HepG2 (cell line): ENCODE data around the gene CAVIN2. TPM values are rescaled to one million over a fixed set of nuclear protein-coding genes. Genes with fewer than 3 reads are reported as not detected.

Experiments used
- ASH2L ChIP-seq: fragments of 300-600, 200-600 bp; sonication (generic); IDR thresholded peaks from 2 replicates; pipeline ENCODE4 v1.7.0; 2017; ENCODE audit warnings: low read depth, mild to moderate bottlenecking, moderate library complexity, mixed read lengths, low read length; ENCODE audit not compliant: insufficient read length
- BCLAF1 ChIP-seq: fragments of 450-650 bp; IDR thresholded peaks from 2 replicates; pipeline ENCODE4 v1.6.1; 2017; ENCODE audit warnings: mild to moderate bottlenecking
- CENPT ChIP-seq: sonication (generic); formaldehyde crosslinking; IDR thresholded peaks from 2 replicates; pipeline ENCODE4 v1.8.0; 2022; ENCODE audit warnings: low read depth, mild to moderate bottlenecking, moderate library complexity, missing genetic modification reagents
- EED ChIP-seq: sonication (generic); formaldehyde crosslinking; IDR thresholded peaks from 2 replicates; pipeline ENCODE4 v1.5.0; 2020; ENCODE audit warnings: mild to moderate bottlenecking, missing genetic modification reagents
- ELF4 ChIP-seq: sonication (generic); formaldehyde crosslinking; IDR thresholded peaks from 2 replicates; pipeline ENCODE4 v1.5.0; 2020; ENCODE audit warnings: missing genetic modification reagents, mild to moderate bottlenecking, moderate library complexity, borderline replicate concordance
- GPBP1L1 ChIP-seq: sonication (generic); formaldehyde crosslinking; IDR thresholded peaks from 2 replicates; pipeline ENCODE4 v1.5.0; 2020; ENCODE audit warnings: mild to moderate bottlenecking, missing genetic modification reagents
- HOMEZ ChIP-seq: IDR thresholded peaks from 2 replicates; pipeline ENCODE4 v1.6.1; 2016; ENCODE audit warnings: low read depth
- KDM5A ChIP-seq: fragments of 200-600 bp; sonication (generic); IDR thresholded peaks from 2 replicates; pipeline ENCODE4 v1.7.0; 2018; ENCODE audit warnings: antibody characterized with exemption, mild to moderate bottlenecking, low read length, borderline replicate concordance
- KLF15 ChIP-seq: sonication (generic); formaldehyde crosslinking; IDR thresholded peaks from 2 replicates; pipeline ENCODE4 v1.8.1; 2023; ENCODE audit warnings: borderline replicate concordance, mild to moderate bottlenecking, inconsistent platforms, missing genetic modification reagents, mixed read lengths
- KLF16 ChIP-seq, 2 experiments: sonication (generic) in 1 of 2; formaldehyde crosslinking in 1 of 2; IDR thresholded peaks; 2 replicates each; pipeline versions ENCODE4 v1.6.1 to v1.8.0; 2016 to 2023; ENCODE audit warnings: missing genetic modification reagents in 2 of 2, missing compliant biosample characterization in 1 of 2
- MED1 ChIP-seq: sonication (generic); formaldehyde crosslinking; IDR thresholded peaks from 2 replicates; pipeline ENCODE4 v1.4.0; 2020; ENCODE audit warnings: missing genetic modification reagents
- MIER3 ChIP-seq: IDR thresholded peaks from 2 replicates; pipeline ENCODE4 v1.6.1; 2016; ENCODE audit warnings: missing compliant biosample characterization, borderline replicate concordance
- PRDM4 ChIP-seq: sonication (generic); formaldehyde crosslinking; IDR thresholded peaks from 2 replicates; pipeline ENCODE4 v1.9.0; 2021; ENCODE audit warnings: missing genetic modification reagents, borderline replicate concordance
- SALL1 ChIP-seq: sonication (generic); formaldehyde crosslinking; IDR thresholded peaks from 2 replicates; pipeline ENCODE4 v1.8.0; 2022; ENCODE audit warnings: mild to moderate bottlenecking, missing genetic modification reagents
- TARDBP ChIP-seq: sonication (generic); formaldehyde crosslinking; IDR thresholded peaks from 2 replicates; pipeline ENCODE4 v1.8.0; 2022; ENCODE audit warnings: mild to moderate bottlenecking, missing genetic modification reagents
- ZFY ChIP-seq: sonication (generic); formaldehyde crosslinking; IDR thresholded peaks from 2 replicates; pipeline ENCODE4 v1.4.0; 2020; ENCODE audit warnings: missing genetic modification reagents
- ZMYM4 ChIP-seq: sonication (generic); formaldehyde crosslinking; IDR thresholded peaks from 2 replicates; pipeline ENCODE4 v1.8.1; 2023; ENCODE audit warnings: mild to moderate bottlenecking, missing genetic modification reagents
- ZNF800 ChIP-seq: sonication (generic); formaldehyde crosslinking; IDR thresholded peaks from 2 replicates; pipeline ENCODE4 v1.4.0; 2020; ENCODE audit warnings: missing genetic modification reagents
- ZSCAN9 ChIP-seq: IDR thresholded peaks from 2 replicates; pipeline ENCODE4 v1.6.1; 2016; ENCODE audit warnings: borderline replicate concordance
- polyA plus RNA-seq, 8 experiments: library from polyadenylated mRNA; depleted of rRNA in 3 of 8; stranded (reverse) in 7 of 8; unstranded in 1 of 8; fragments of >200 nt; fragmentation: Illumina TruSeq in 4 of 8; extraction: Trizol in 4 of 8; gene quantifications; 2 replicates each; pipeline versions ENCODE4 v1.2.1 to v1.2.3, GENCODE V29; 2011 to 2016; ENCODE audit warnings: low read depth in 4 of 8, missing spikeins in 1 of 8, mixed read lengths in 1 of 8; ENCODE audit not compliant: insufficient read depth in 1 of 8
- total RNA-seq, 5 experiments: library from RNA; depleted of rRNA; stranded (reverse); fragments of >200 nt; fragmentation: Illumina TruSeq; extraction: Trizol; gene quantifications; 2 replicates each; pipeline ENCODE4 v1.2.3, GENCODE V29; 2016; ENCODE audit warnings: low read depth in 1 of 5

Gene CAVIN2
- total and polyA plus RNA-seq, 2 of the 13 experiments (the other 11 are each of a cell fraction or from before 2014, with no cell fraction given), result 7.6 to 38.8 TPM

GRCh38 chr2:191864628-191865374 is 17.9 kb upstream of the CAVIN2 start (continued):
- TF ChIP-seq ZMYM4 (CRISPR knock-in tag), result no peak
- TF ChIP-seq ZNF800 (CRISPR knock-in tag), result no peak
- peak; percentile 40 for TF ChIP-seq ASH2L
- peak; percentile 36; the same call in 1 of the 2 replicates for TF ChIP-seq MED1 (CRISPR knock-in tag)
- TF ChIP-seq ZSCAN9 (CRISPR knock-in tag), result no peak
- no peak for TF ChIP-seq EED (CRISPR knock-in tag)
- no peak for TF ChIP-seq PRDM4 (CRISPR knock-in tag)
- no peak for TF ChIP-seq CENPT (CRISPR knock-in tag)
- TF ChIP-seq BCLAF1, result no peak
- TF ChIP-seq ZFY (CRISPR knock-in tag), result no peak
- no peak for TF ChIP-seq SALL1 (CRISPR knock-in tag)
- no peak for TF ChIP-seq MIER3 (CRISPR knock-in tag)
- TF ChIP-seq KLF15 (CRISPR knock-in tag), result no peak
- 0 out of 2 replicates have a peak, but pooled peaks have one; percentile 8 for TF ChIP-seq HOMEZ
- no peak for TF ChIP-seq GPBP1L1 (CRISPR knock-in tag)
- TF ChIP-seq KDM5A, result no peak
- no peak for TF ChIP-seq KLF16 (CRISPR knock-in tag; IDR thresholded peaks at IDR 0.05)
- TF ChIP-seq ELF4 (CRISPR knock-in tag), result no peak
- TF ChIP-seq TARDBP (CRISPR knock-in tag), result 0 out of 2 replicates have a peak, but pooled peaks have one; percentile 27
